Stimulated activated CD4-positive, alpha-beta T cell treated with anti-CD3 and anti-CD28 coated beads, Interleukin-1b, Interleukin-23, amount 100 ng/mL, for 48 hours (primary cell): Measurements from ENCODE around the gene AUP1.
"Not testable (repeated sequence)": the region's sequence is repeated elsewhere in the genome, so short reads cannot be mapped to it uniquely, and the experiment has no call there.

ENCODE experiments used
- DNase-seq: peaks from one replicate; pipeline ENCODE4 v3.0.0-alpha.2; 2020

AUP1 gene

GRCh38 chr2:74495440-74495839, 34.1 kb downstream of the AUP1 start:
- DNase-seq, result no peak

- no peak for DNase-seq
Measured at GRCh38 chr2:74493546-74493945, 36.0 kb downstream of the AUP1 start.

DNA sequence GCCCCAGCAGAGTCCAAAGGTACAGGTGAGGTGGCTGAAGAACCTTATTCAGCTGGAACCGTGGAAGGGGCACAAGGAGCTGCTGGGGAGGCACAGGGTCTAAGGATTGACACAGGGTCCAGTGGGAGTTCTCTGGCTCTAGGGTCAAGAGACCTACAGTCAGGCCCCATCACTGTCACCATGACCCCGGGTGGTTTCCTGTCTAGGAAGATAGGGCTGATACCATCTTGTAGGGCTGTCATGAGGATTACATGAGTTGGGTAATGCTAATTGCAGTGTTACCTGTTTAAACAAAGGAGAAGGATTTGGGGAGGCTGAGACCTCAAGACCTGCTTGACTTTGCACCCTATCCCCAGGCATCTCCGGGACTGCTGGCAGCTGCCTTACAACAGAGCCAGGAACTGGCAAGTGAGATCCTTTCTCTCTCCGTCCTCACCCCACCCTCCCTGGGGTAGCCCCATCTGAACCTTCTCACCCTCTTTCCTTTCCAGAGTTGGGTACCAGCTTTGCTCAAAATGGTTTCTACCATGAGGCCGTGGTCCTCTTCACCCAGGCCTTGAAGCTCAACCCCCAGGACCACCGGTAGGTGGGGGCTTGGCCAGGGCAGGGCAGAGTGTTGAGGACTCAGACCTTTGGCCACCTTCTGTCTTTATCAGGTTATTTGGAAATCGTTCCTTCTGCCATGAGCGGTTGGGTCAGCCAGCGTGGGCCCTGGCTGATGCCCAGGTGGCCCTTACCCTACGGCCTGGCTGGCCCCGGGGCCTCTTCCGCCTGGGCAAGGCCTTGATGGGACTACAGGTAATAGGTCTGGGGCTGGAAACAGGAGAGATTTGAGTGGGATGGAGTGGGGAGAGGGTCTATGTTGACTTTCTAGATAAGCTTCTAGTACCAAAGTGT, 37.6 kb downstream of the AUP1 start:
- DNase-seq, result no peak

GRCh38 chr2:74489906-74490305, 39.6 kb downstream of the AUP1 start:
- no peak for DNase-seq

DNA sequence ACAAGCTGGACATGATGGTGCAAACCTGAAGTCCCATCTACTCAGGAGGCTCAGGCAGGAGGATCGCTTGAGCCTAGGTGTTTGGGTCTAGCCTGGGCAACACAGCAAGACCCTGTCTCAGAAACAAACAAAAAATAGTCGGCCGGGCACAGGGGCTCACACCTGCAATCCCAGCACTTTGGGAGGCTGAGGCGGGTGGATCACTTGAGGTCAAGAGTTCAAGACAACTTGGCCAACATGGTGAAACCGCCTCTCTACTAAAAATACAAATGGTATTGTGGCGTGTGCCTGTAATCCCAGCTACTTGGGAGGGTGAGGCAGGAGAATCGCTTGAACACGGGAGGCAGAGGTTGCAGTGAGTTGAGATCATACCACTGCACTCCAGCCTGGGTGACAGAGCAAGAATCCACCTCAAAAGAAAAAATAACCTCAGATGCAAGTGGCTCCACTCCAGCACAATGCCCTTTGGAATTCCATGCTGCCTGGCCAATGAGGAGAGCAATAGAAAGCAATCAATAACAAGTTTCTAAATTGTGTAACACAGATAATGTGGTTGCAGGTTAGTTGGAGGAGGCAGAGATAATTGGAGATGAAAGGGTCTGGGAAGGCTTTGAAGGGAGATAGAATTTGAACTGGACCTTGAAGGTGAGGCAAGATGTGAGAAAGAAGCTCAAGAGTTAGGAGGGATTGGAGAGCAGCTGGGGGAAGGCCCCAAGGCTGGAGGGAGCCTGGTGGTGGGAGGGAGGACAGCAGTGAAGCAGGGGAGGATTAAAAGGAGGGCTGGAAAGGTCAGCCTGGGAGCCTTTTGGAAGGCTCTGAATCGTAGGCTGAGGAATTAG, 40.6 kb downstream of the AUP1 start:
- no peak for DNase-seq

GRCh38 chr2:74486141-74486540, 43.4 kb downstream of the AUP1 start:
- no peak for DNase-seq

GRCh38 chr2:74483675-74484164, 45.8 kb downstream of the AUP1 start:
- DNase-seq, result not testable (repeated sequence)

DNA sequence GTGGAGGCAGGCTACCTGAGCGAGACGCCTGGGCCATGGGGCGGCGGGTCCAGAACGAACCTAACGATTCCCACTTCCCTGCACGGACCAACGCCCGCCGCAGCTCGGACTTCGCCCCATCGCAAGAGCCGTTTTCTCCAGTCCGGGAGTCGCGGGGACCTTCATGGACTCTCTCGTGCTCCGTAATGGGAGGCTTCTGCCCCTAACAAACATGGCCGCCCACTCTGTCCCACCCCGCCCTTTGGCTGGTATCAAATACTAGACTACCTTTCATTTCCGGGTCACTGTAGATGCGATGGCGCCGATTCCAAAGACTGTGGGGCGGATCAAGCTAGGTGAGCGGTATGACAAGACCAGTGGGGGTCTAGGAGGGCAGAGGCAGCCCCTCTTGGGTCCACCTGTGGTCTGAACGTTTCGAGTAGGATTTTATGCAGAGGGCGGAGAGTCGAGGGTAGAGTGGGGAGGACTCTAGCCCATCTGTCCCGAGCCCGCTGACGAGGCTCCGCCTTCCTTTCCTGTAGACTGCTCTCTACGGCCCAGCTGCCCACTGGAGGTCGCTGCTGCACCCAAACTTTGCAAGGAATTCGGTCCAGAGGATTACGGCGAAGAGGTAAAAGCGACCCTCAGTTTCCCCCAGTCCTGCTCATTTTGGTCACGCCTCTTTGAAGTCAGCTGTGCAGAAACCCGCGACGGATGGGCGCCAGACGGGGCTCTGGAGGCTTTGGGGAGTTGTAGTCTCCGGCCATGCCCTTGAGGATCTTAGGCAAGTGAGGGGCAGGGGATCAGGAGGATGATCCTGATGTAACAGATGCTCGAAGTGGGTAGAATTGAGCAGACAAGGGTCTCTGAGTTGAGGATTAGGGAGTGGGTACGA, 46.5 kb downstream of the AUP1 start, which contains the start of the genes CCDC142 and TTC31:
Gene CCDC142 (minus strand): TSS at position 198 of the 874 bp plus-strand sequence. CDS start 161 bp downstream, at position 37.
Gene TTC31 (plus strand): TSS at position 281 of the 874 bp plus-strand sequence. CDS start 15 bp downstream, at position 296.
- DNase-seq, result peak; percentile 94

DNA sequence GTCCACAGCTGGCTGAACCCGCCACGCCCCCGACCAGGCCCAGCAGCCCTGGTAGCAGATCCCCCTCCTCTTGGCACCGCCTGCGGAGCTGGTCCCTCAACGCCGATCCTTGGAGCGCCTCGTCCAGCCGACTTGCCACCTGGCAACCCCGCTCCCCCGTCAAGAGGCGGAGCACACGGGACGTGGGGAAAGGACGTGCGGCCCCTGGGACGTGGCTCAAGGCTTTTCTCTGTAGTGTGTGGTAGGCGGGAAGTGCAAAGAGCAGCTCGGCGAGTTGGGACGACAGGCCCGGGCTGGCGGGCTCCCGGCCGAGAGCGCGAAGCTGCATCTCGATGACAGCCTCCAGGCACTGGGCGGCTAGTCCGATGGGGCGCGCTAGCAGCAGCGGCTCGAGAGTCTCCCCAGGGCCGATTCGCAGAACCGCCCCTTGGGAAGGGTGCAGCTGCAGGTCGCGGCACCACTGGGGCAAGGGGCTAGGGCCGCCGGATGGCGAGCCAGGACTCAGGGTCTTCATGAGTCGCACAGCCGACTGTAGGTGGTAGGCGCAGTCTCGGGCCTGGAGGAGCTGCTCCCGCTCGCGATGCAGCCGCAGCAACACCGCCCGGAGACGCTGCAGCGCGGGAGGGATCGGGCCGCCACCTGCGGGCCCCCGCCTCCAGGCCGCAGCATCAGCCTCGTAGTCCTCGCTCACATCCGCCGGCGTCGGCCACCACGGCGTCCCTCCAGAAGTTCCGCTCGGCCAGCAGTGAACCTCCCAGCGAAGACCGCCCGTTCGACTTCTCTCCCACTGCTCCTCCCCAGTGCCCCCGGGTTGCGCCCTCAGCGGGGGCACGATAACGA, 47.3 kb downstream of the AUP1 start:
- DNase-seq, result peak; percentile 58

GRCh38 chr2:74481431-74481830, 48.1 kb downstream of the AUP1 start:
- no peak for DNase-seq
